ENCODE measurements around the gene FERMT3.

The FERMT3 gene

GRCh38 chr11:64176751-64177150 lies 29.8 kb upstream of the FERMT3 start:
- Histone ChIP-seq H3K4me3 (ENCODE audit: low read depth in 1 of 2, low read length in 2 of 2) (no peak overlapping the region), H3K79me2 (ENCODE audit: insufficient read depth, low read length) (peaks cover 2% of the 10 kb centered on the region; the same call in 1 of the 2 replicates), H3K9ac (ENCODE audit: low read depth, low read length) (no peak overlapping the region), H2AFZ (ENCODE audit: low read depth, low read length) (no peak overlapping the region), H3K27me3 (ENCODE audit: insufficient read depth, low read length, poor library complexity) (no peaks in the 10 kb centered on the region), H3K27ac (ENCODE audit: low read length) (no peak overlapping the region), H3K9me3 (ENCODE audit: insufficient read depth, low read length, severe bottlenecking) (no peaks in the 10 kb centered on the region), H4K20me1 (ENCODE audit: insufficient read depth, low read length) (no peaks in the 10 kb centered on the region), H3K4me1 (ENCODE audit: insufficient read depth, low read length) (0 out of 2 replicates have a peak, but pooled peaks cover 4% of the 10 kb centered on the region), H3K36me3 (ENCODE audit: insufficient read depth, low read length) (peaks cover 3% of the 10 kb centered on the region; the same call in 1 of the 2 replicates), H3K4me2 (ENCODE audit: insufficient read depth, low read length) (no peak overlapping the region)
- DNase-seq (peak; percentile 35), ATAC-seq (ENCODE audit: insufficient read depth, low read depth) (peak; percentile 65)
- TF ChIP-seq EZH2 (IDR thresholded peaks at IDR 0.05; ENCODE audit: borderline replicate concordance, low read depth, low read length, severe bottlenecking) = no peak
- TF ChIP-seq CTCF (IDR thresholded peaks at IDR 0.05; ENCODE audit: borderline replicate concordance, extremely low read depth, low read length, poor library complexity, severe bottlenecking) = no peak

- no peaks in the 10 kb centered on the region for H3K9me3 ChIP-seq (ENCODE audit: insufficient read depth, low read length, severe bottlenecking)
- H3K79me2 ChIP-seq (ENCODE audit: insufficient read depth, low read length) = peaks cover 2% of the 10 kb centered on the region; the same call in 1 of the 2 replicates
- H3K27ac ChIP-seq (ENCODE audit: low read length) = no peak overlapping the region
- TF ChIP-seq CTCF (IDR thresholded peaks at IDR 0.05; ENCODE audit: borderline replicate concordance, extremely low read depth, low read length, poor library complexity, severe bottlenecking) (no peak), EZH2 (IDR thresholded peaks at IDR 0.05; ENCODE audit: borderline replicate concordance, low read depth, low read length, severe bottlenecking) (no peak)
- H3K4me3 ChIP-seq (ENCODE audit: low read depth in 1 of 2, low read length in 2 of 2) = no peak overlapping the region
- no peak overlapping the region for H3K4me2 ChIP-seq (ENCODE audit: insufficient read depth, low read length)
- no peak overlapping the region for H2AFZ ChIP-seq (ENCODE audit: low read depth, low read length)
- H3K9ac ChIP-seq (ENCODE audit: low read depth, low read length) = no peak overlapping the region
- H3K27me3 ChIP-seq (ENCODE audit: insufficient read depth, low read length, poor library complexity) = no peaks in the 10 kb centered on the region
- H4K20me1 ChIP-seq (ENCODE audit: insufficient read depth, low read length) = no peaks in the 10 kb centered on the region
- 0 out of 2 replicates have a peak, but pooled peaks cover 6% of the 10 kb centered on the region for H3K4me1 ChIP-seq (ENCODE audit: insufficient read depth, low read length)
- DNase-seq (no peak), ATAC-seq (ENCODE audit: insufficient read depth, low read depth) (no peak)
- H3K36me3 ChIP-seq (ENCODE audit: insufficient read depth, low read length) = peaks cover 3% of the 10 kb centered on the region; the same call in 1 of the 2 replicates
Observed at GRCh38 chr11:64178203-64178602, 28.3 kb upstream of the FERMT3 start.

- no peak overlapping the region for H2AFZ ChIP-seq (ENCODE audit: low read depth, low read length)
- H3K9me3 ChIP-seq (ENCODE audit: insufficient read depth, low read length, severe bottlenecking) = no peaks in the 10 kb centered on the region
- no peak overlapping the region for H3K4me2 ChIP-seq (ENCODE audit: insufficient read depth, low read length)
- TF ChIP-seq CTCF (IDR thresholded peaks at IDR 0.05; ENCODE audit: borderline replicate concordance, extremely low read depth, low read length, poor library complexity, severe bottlenecking) = no peak
- ATAC-seq (ENCODE audit: insufficient read depth, low read depth) = no peak
- no peak overlapping the region for H3K9ac ChIP-seq (ENCODE audit: low read depth, low read length)
- peaks cover 2% of the 10 kb centered on the region; the same call in 1 of the 2 replicates for H4K20me1 ChIP-seq (ENCODE audit: insufficient read depth, low read length)
- DNase-seq = no peak
- H3K27ac ChIP-seq (ENCODE audit: low read length) = no peak overlapping the region
- H3K79me2 ChIP-seq (ENCODE audit: insufficient read depth, low read length) = peaks cover 10% of the 10 kb centered on the region
- H3K4me1 ChIP-seq (ENCODE audit: insufficient read depth, low read length) = peaks cover 15% of the 10 kb centered on the region
- no peak overlapping the region for H3K4me3 ChIP-seq (ENCODE audit: low read depth in 1 of 2, low read length in 2 of 2)
- no peaks in the 10 kb centered on the region for H3K27me3 ChIP-seq (ENCODE audit: insufficient read depth, low read length, poor library complexity)
- H3K36me3 ChIP-seq (ENCODE audit: insufficient read depth, low read length) = peaks cover 3% of the 10 kb centered on the region; the same call in 1 of the 2 replicates
Observed at GRCh38 chr11:64178951-64179639, 27.4 kb upstream of the FERMT3 start.
